K562 (cell line): ENCODE results near the gene SIPA1L2. TPM values are rescaled to one million over a fixed set of nuclear protein-coding genes. Genes with fewer than 3 reads are reported as not detected.
A peak's percentile ranks its signal among the peaks of the same experiment; 100 is the strongest.

ENCODE experiments used
- BRD9 ChIP-seq: fragments of 450-650 bp; IDR thresholded peaks from 2 replicates; pipeline ENCODE4 v1.6.1; 2018; ENCODE audit warnings: low read depth; ENCODE audit not compliant: partially characterized antibody
- CEBPB ChIP-seq: fragments of 450-650 bp; IDR thresholded peaks from 2 replicates; pipeline ENCODE4 v1.6.1; 2016; ENCODE audit warnings: missing genetic modification characterization, missing compliant biosample characterization
- CEBPG ChIP-seq, 3 experiments: fragments of 200-800 bp in 1 of 3; sonication (Bioruptor generic) in 1 of 3; sonication (generic) in 1 of 3; formaldehyde crosslinking in 1 of 3; IDR thresholded peaks in 2 of 3; conservative IDR thresholded peaks in 1 of 3; 2 replicates each; pipeline versions ENCODE4 v1.6.1 to v1.8.0; 2016 to 2022; ENCODE audit warnings: missing compliant biosample characterization in 2 of 3, missing genetic modification characterization in 2 of 3, mild to moderate bottlenecking in 1 of 3, missing genetic modification reagents in 1 of 3
- EGR1 ChIP-seq: fragments of 450-650 bp; conservative IDR thresholded peaks from 2 replicates; pipeline ENCODE4 v1.6.1; 2017; ENCODE audit warnings: mild to moderate bottlenecking
- KLF16 ChIP-seq: IDR thresholded peaks from 2 replicates; pipeline ENCODE4 v1.6.1; 2016; ENCODE audit warnings: antibody characterized with exemption
- MTF1 ChIP-seq: fragments of 250-450 bp; sonication (Bioruptor Pico); IDR thresholded peaks from 2 replicates; pipeline ENCODE4 v1.9.0; 2021; ENCODE audit warnings: moderate library complexity, mild to moderate bottlenecking, inconsistent platforms, borderline replicate concordance
- SLC30A9 ChIP-seq: fragments of 250-450 bp; sonication (Bioruptor Pico); IDR thresholded peaks from 2 replicates; pipeline ENCODE4 v1.8.0; 2022; ENCODE audit warnings: mild to moderate bottlenecking, moderate library complexity
- SMARCE1 ChIP-seq: fragments of 450-650 bp; IDR thresholded peaks from 2 replicates; pipeline ENCODE4 v1.7.1; 2016; ENCODE audit warnings: mild to moderate bottlenecking
- WHSC1 ChIP-seq: IDR thresholded peaks from one replicate; pipeline ENCODE4 v1.6.1; 2012; ENCODE audit warnings: low read length, control low read depth, inconsistent platforms
- polyA plus RNA-seq, 8 experiments: library from polyadenylated mRNA; depleted of rRNA in 4 of 8; stranded (reverse) in 5 of 8; unstranded in 3 of 8; fragments of >200 nt; fragmentation: Nextera tagmentation in 2 of 8; fragmentation: Illumina TruSeq in 1 of 8; extraction: Ambion mirVana in 2 of 8; extraction: Trizol in 1 of 8; gene quantifications; 2 replicates each; pipeline versions ENCODE4 v1.2.1 to v1.2.3, GENCODE V29; 2011 to 2014; ENCODE audit warnings: inconsistent platforms in 1 of 8, missing spikeins in 1 of 8
- total RNA-seq, 7 experiments: library from RNA; depleted of rRNA in 6 of 7; stranded (reverse); fragments of >200 nt in 6 of 7; fragmentation: Illumina TruSeq in 2 of 7; extraction: Trizol in 2 of 7; gene quantifications; 2 replicates each; pipeline versions ENCODE4 v1.2.1 to v1.2.3, GENCODE V29; 2011 to 2021; ENCODE audit warnings: low replicate concordance in 1 of 7
- TF ChIP-seq, protein P1 (sequence below): fragments of 450-650 bp; formaldehyde crosslinking; IDR thresholded peaks from 2 replicates; pipeline ENCODE4 v1.4.0; 2022; ENCODE audit warnings: mild to moderate bottlenecking, moderate library complexity
- TF ChIP-seq, protein P2 (sequence below): fragments of 450-650 bp; IDR thresholded peaks from 2 replicates; pipeline ENCODE4 v1.7.1; 2018; ENCODE audit warnings: mild to moderate bottlenecking, low read depth; ENCODE audit not compliant: partially characterized antibody

The SIPA1L2 gene
- total and polyA plus RNA-seq, 9 of the 15 experiments (the other 6 are each of a cell fraction or from before 2014, with no cell fraction given), result 0.04 to 0.22 (median 0.06) TPM; not detected in 5

DNA sequence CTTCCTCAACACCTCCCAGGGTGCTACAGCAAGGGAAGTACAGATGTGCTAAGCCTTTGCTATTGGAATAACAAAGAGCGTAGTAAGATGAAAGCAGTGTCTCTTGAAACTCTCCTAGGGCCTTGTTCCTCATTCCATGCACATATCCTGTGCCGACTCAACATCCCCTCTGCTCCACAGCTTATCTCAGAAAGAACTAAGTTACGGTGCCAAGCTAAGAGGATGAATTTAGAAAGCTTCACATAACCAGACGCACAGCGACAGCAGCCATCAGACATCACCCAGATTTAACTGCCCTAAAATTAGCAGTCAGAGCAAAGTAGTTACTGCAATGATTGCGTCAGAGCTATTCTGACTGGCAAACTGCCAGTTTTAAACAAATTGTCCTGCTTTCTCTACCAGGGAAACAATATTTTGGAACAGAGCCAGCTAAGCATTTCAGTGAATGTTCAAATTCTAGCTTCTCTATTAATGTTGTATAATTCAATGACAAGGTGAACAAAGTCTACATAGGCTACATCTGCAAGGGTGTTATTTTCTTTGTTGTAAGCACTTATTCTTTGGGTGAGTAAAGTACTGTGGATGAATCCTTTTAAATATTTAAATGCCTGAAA is 9.5 kb downstream of the SIPA1L2 start (continued):
- TF ChIP-seq, protein P1, sequence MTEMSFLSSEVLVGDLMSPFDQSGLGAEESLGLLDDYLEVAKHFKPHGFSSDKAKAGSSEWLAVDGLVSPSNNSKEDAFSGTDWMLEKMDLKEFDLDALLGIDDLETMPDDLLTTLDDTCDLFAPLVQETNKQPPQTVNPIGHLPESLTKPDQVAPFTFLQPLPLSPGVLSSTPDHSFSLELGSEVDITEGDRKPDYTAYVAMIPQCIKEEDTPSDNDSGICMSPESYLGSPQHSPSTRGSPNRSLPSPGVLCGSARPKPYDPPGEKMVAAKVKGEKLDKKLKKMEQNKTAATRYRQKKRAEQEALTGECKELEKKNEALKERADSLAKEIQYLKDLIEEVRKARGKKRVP, result 0 out of 2 replicates have a peak, but pooled peaks have one; percentile 60
- peak; percentile 84 for TF ChIP-seq CEBPB (tag)
- no peak for TF ChIP-seq SMARCE1
- TF ChIP-seq MTF1, result no peak
- TF ChIP-seq SLC30A9 (CRISPR knock-in tag), result no peak
- TF ChIP-seq EGR1, result no peak
- TF ChIP-seq WHSC1, result no peak
- TF ChIP-seq CEBPG (CRISPR knock-in tag; IDR thresholded peaks at IDR 0.05), result 0 out of 2 replicates have a peak, but pooled peaks have one; percentile 23
- TF ChIP-seq CEBPG (tag; conservative IDR thresholded peaks at IDR 0.05 in 1 of 2, IDR thresholded peaks at IDR 0.05 in 1 of 2), result peak; percentile 89 to 98
- TF ChIP-seq KLF16, result no peak
- TF ChIP-seq, protein P2, sequence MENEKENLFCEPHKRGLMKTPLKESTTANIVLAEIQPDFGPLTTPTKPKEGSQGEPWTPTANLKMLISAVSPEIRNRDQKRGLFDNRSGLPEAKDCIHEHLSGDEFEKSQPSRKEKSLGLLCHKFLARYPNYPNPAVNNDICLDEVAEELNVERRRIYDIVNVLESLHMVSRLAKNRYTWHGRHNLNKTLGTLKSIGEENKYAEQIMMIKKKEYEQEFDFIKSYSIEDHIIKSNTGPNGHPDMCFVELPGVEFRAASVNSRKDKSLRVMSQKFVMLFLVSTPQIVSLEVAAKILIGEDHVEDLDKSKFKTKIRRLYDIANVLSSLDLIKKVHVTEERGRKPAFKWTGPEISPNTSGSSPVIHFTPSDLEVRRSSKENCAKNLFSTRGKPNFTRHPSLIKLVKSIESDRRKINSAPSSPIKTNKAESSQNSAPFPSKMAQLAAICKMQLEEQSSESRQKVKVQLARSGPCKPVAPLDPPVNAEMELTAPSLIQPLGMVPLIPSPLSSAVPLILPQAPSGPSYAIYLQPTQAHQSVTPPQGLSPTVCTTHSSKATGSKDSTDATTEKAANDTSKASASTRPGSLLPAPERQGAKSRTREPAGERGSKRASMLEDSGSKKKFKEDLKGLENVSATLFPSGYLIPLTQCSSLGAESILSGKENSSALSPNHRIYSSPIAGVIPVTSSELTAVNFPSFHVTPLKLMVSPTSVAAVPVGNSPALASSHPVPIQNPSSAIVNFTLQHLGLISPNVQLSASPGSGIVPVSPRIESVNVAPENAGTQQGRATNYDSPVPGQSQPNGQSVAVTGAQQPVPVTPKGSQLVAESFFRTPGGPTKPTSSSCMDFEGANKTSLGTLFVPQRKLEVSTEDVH, result no peak
- no peak for TF ChIP-seq BRD9
